Testis (tissue), 3 donors: ENCODE measurements around the gene DPYSL3. TPM values are rescaled to one million over a fixed set of nuclear protein-coding genes. Genes with fewer than 3 reads are reported as not detected.

ENCODE experiments used
- DNase-seq: peaks from one replicate; pipeline ENCODE4 v3.0.0-alpha.2; 2019
- H3K27ac ChIP-seq, 2 donors: fragments of 200-600 bp; sonication (generic); one replicate each; pipeline ENCODE4 v1.5.1; 2019
- H3K27me3 ChIP-seq: fragments of 200-600 bp; sonication (generic); one replicate; pipeline ENCODE4 v1.5.1; 2019
- H3K36me3 ChIP-seq: fragments of 200-600 bp; sonication (generic); one replicate; pipeline ENCODE4 v1.5.1; 2017; ENCODE audit warnings: low read depth; ENCODE audit errors: missing control alignments
- H3K4me1 ChIP-seq: fragments of 200-600 bp; sonication (generic); one replicate; pipeline ENCODE4 v1.5.1; 2019
- H3K4me3 ChIP-seq, 2 donors: fragments of 200-600 bp; sonication (generic); one replicate each; pipeline ENCODE4 v1.5.1; 2017 to 2019
- H3K9me3 ChIP-seq: fragments of 200-600 bp; sonication (generic); one replicate; pipeline ENCODE4 v1.5.1; 2017
- CTCF ChIP-seq, 3 experiments: fragments of 450-650 bp in 2 of 3; fragments of 200-600 bp in 1 of 3; sonication (generic) in 1 of 3; IDR thresholded peaks; one replicate each; pipeline ENCODE4 v1.5.1; 2016 to 2019; ENCODE audit warnings: antibody characterized with exemption in 3 of 3, mild to moderate bottlenecking in 2 of 3, moderate library complexity in 1 of 3
- POLR2A ChIP-seq: fragments of 450-650 bp; IDR thresholded peaks from one replicate; pipeline ENCODE4 v1.6.1; 2017; ENCODE audit warnings: antibody characterized with exemption, mild to moderate bottlenecking, moderate library complexity
- WGBS, 2 donors: methylation state at CpG; one replicate each; pipeline ENCODE4 v1.1.5; 2018; 5-methylcytosine and 5-hydroxymethylcytosine counted together
- intact Hi-C: fragments of 100-400 bp; cut with DNase I; formaldehyde crosslinking; loops from one replicate; pipeline ENCODE4 v1.15.1; 2023; ENCODE audit warnings: low total_unique reads
- polyA plus RNA-seq: library from polyadenylated mRNA; stranded (reverse); fragments of 350-450 nt; fragmentation: Illumina TruSeq; extraction: RNeasy Lipid Tissue Mini Kit (QIAGEN cat#74804); gene quantifications from one replicate; pipeline ENCODE4 v1.2.3, GENCODE V29; 2014; ENCODE audit warnings: low read depth, low replicate concordance; ENCODE audit not compliant: insufficient read depth
- total RNA-seq, 2 donors: library from RNA; depleted of rRNA; stranded (reverse); fragments of >200 nt; gene quantifications; one replicate each; pipeline ENCODE4 v1.2.3, GENCODE V29; 2016

Gene DPYSL3
- total and polyA plus RNA-seq, 3 donors from 2014 or later, result 42.5 to 71.6 (median 68.9) TPM

- intact Hi-C loops, result no loop called here
- H3K4me3 ChIP-seq, result no peak overlapping the region
Observed at GRCh38 chr5:147411359-147412319, 98.2 kb downstream of the DPYSL3 start.

GRCh38 chr5:147410496-147411358, 99.1 kb downstream of the DPYSL3 start:
- peaks cover 9% of the 10 kb centered on the region for H3K4me1 ChIP-seq
- H3K36me3 ChIP-seq, result no peaks in the 10 kb centered on the region
- H3K27me3 ChIP-seq, result no peaks in the 10 kb centered on the region
- H3K27ac ChIP-seq, result peak overlapping the region in 1 of 2 donors; percentile 14
- H3K4me3 ChIP-seq, result no peak overlapping the region
- 60 to 63% methylated on average over 8 of the region's 8 CpGs for WGBS, 2 donors
- intact Hi-C loops, result no loop called here
- peak; percentile 31 for DNase-seq
- TF ChIP-seq CTCF (IDR thresholded peaks at IDR 0.05) (no peak), POLR2A (no peak)
- H3K9me3 ChIP-seq, result no peaks in the 10 kb centered on the region

More at GRCh38 chr5:147411359-147412319, 98.2 kb downstream of the DPYSL3 start:
- 57 to 71% methylated on average over 8 of the region's 8 CpGs for WGBS, 2 donors
- H3K9me3 ChIP-seq, result no peaks in the 10 kb centered on the region
- no peaks in the 10 kb centered on the region for H3K36me3 ChIP-seq
- H3K27me3 ChIP-seq, result no peaks in the 10 kb centered on the region
- peak overlapping the region in 1 of 2 donors; percentile 14 for H3K27ac ChIP-seq
- TF ChIP-seq POLR2A (no peak), CTCF (IDR thresholded peaks at IDR 0.05) (no peak)
- DNase-seq, result no peak
- peaks cover 8% of the 10 kb centered on the region for H3K4me1 ChIP-seq

- Histone ChIP-seq H3K36me3 (no peaks in the 10 kb centered on the region), H3K27ac (no peak overlapping the region)
Observed at GRCh38 chr5:147408980-147409379, 100.9 kb downstream of the DPYSL3 start.

GRCh38 chr5:147407094-147407681, 102.7 kb downstream of the DPYSL3 start:
- no peak for DNase-seq
- no peak for TF ChIP-seq CTCF (IDR thresholded peaks at IDR 0.05)
- no peak for TF ChIP-seq POLR2A
- H3K27ac ChIP-seq, result peak overlapping the region; percentile 8 to 65
- H3K36me3 ChIP-seq, result no peaks in the 10 kb centered on the region
- H3K9me3 ChIP-seq, result no peaks in the 10 kb centered on the region
- WGBS, 2 donors, result 46 to 50% methylated on average over 8 of the region's 8 CpGs
- intact Hi-C loops, result no loop called here
- no peaks in the 10 kb centered on the region for H3K27me3 ChIP-seq
- H3K4me1 ChIP-seq, result peaks cover 35% of the 10 kb centered on the region
- H3K4me3 ChIP-seq, result no peak overlapping the region

More at GRCh38 chr5:147408980-147409379, 100.9 kb downstream of the DPYSL3 start:
- TF ChIP-seq CTCF (IDR thresholded peaks at IDR 0.05) (no peak), POLR2A (no peak)
- Histone ChIP-seq H3K9me3 (no peaks in the 10 kb centered on the region), H3K4me1 (peaks cover 24% of the 10 kb centered on the region), H3K27me3 (no peaks in the 10 kb centered on the region), H3K4me3 (no peak overlapping the region)
- intact Hi-C loops, result no loop called here
- 96 to 98% methylated on average over 2 of the region's 2 CpGs for WGBS, 2 donors
- DNase-seq, result no peak
